Activated CD8-positive, alpha-beta memory T cell treated with anti-CD3 and anti-CD28 coated beads for 1 hour (primary cell): Measurements from ENCODE around the gene GSG1L.

Experiments
- DNase-seq, 2 donors: peaks; one replicate each; pipeline ENCODE4 v3.0.0-alpha.2; 2020; ENCODE audit warnings: low read depth in 1 of 2; ENCODE audit errors: extremely low read depth in 1 of 2

The GSG1L gene

GRCh38 chr16:28063591-28064061, at the start of gene GSG1L:
TSS of gene GSG1L (minus strand) at chr16:28063714. CDS start at chr16:28063424, 290 bp downstream.
- DNase-seq, result no peak

GRCh38 chr16:28112908-28113307, 49.4 kb upstream of the GSG1L start:
- DNase-seq, result no peak

- no peak for DNase-seq
Observed at GRCh38 chr16:28110977-28111376, 47.5 kb upstream of the GSG1L start.

GRCh38 chr16:28110479-28110878, 47.0 kb upstream of the GSG1L start:
- DNase-seq, result no peak

GRCh38 chr16:28110074-28110473, 46.6 kb upstream of the GSG1L start:
- DNase-seq, result no peak

- no peak for DNase-seq
Observed at GRCh38 chr16:28108590-28109247, 45.2 kb upstream of the GSG1L start.

- no peak for DNase-seq
Observed at GRCh38 chr16:28107232-28107631, 43.7 kb upstream of the GSG1L start.

GRCh38 chr16:28106467-28107215, 43.1 kb upstream of the GSG1L start:
- DNase-seq, result no peak

GRCh38 chr16:28105954-28106353, 42.4 kb upstream of the GSG1L start:
- no peak for DNase-seq

GRCh38 chr16:28105297-28105696, 41.8 kb upstream of the GSG1L start:
- DNase-seq, result no peak

GRCh38 chr16:28104404-28104803, 40.9 kb upstream of the GSG1L start:
- DNase-seq, result no peak

- DNase-seq, result no peak
Observed at GRCh38 chr16:28103516-28104170, 40.1 kb upstream of the GSG1L start.

GRCh38 chr16:28101533-28101890, 38.0 kb upstream of the GSG1L start:
- DNase-seq, result no peak

- DNase-seq, result no peak
Observed at GRCh38 chr16:28100810-28101532, 37.5 kb upstream of the GSG1L start.

GRCh38 chr16:28098959-28099945, 35.7 kb upstream of the GSG1L start:
- no peak for DNase-seq

GRCh38 chr16:28098171-28098958, 34.9 kb upstream of the GSG1L start:
- no peak for DNase-seq

GRCh38 chr16:28096983-28097899, 33.7 kb upstream of the GSG1L start:
- no peak for DNase-seq

GRCh38 chr16:28093385-28093725, 29.8 kb upstream of the GSG1L start:
- no peak for DNase-seq
